ENCODE results near the gene BNC2.
"Not testable (repeated sequence)": the region's sequence is repeated elsewhere in the genome, so short reads cannot be mapped to it uniquely, and the experiment has no call there.

The BNC2 gene

GRCh38 chr9:16915126-16915831 is 44.8 kb upstream of the BNC2 start:
- Histone ChIP-seq H3K9me3 (ENCODE audit: low read length) (no peaks in the 10 kb centered on the region), H2AFZ (ENCODE audit: low read length) (no peak overlapping the region), H3K79me2 (ENCODE audit: insufficient read depth, low read length) (no peaks in the 10 kb centered on the region), H3K36me3 (ENCODE audit: insufficient read depth, low read length) (no peaks in the 10 kb centered on the region), H3K9me2 (ENCODE audit: low read depth, low read length) (no peaks in the 10 kb centered on the region), H3K27ac (ENCODE audit: low read depth, low read length, poor library complexity, severe bottlenecking) (no peak overlapping the region), H4K20me1 (ENCODE audit: insufficient read depth, low read length) (no peaks in the 10 kb centered on the region), H3K27me3 (ENCODE audit: insufficient read depth, low read length) (no peaks in the 10 kb centered on the region), H3K4me2 (ENCODE audit: low read length) (no peak overlapping the region), H3K9ac (ENCODE audit: low read length) (no peak overlapping the region), H3K4me1 (ENCODE audit: insufficient read depth, low read length, severe bottlenecking) (no peaks in the 10 kb centered on the region), H3K4me3 (ENCODE audit: low read depth, low read length, poor library complexity, severe bottlenecking) (no peak overlapping the region), H3F3A (ENCODE audit: insufficient read depth, low read length) (no peaks in the 10 kb centered on the region)
- TF ChIP-seq, protein P1, sequence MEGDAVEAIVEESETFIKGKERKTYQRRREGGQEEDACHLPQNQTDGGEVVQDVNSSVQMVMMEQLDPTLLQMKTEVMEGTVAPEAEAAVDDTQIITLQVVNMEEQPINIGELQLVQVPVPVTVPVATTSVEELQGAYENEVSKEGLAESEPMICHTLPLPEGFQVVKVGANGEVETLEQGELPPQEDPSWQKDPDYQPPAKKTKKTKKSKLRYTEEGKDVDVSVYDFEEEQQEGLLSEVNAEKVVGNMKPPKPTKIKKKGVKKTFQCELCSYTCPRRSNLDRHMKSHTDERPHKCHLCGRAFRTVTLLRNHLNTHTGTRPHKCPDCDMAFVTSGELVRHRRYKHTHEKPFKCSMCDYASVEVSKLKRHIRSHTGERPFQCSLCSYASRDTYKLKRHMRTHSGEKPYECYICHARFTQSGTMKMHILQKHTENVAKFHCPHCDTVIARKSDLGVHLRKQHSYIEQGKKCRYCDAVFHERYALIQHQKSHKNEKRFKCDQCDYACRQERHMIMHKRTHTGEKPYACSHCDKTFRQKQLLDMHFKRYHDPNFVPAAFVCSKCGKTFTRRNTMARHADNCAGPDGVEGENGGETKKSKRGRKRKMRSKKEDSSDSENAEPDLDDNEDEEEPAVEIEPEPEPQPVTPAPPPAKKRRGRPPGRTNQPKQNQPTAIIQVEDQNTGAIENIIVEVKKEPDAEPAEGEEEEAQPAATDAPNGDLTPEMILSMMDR (IDR thresholded peaks at IDR 0.05; ENCODE audit: low read length), result no peak
- no peak for TF ChIP-seq EZH2 (IDR thresholded peaks at IDR 0.05; ENCODE audit: borderline replicate concordance, low read length)

- no peak overlapping the region for H3K27ac ChIP-seq (ENCODE audit: low read depth, low read length, poor library complexity, severe bottlenecking)
- no peaks in the 10 kb centered on the region for H3K79me2 ChIP-seq (ENCODE audit: insufficient read depth, low read length)
- no peaks in the 10 kb centered on the region for H3K9me3 ChIP-seq (ENCODE audit: low read length)
- no peaks in the 10 kb centered on the region for H3K27me3 ChIP-seq (ENCODE audit: insufficient read depth, low read length)
- no peak overlapping the region for H3K4me3 ChIP-seq (ENCODE audit: low read depth, low read length, poor library complexity, severe bottlenecking)
- H4K20me1 ChIP-seq (ENCODE audit: insufficient read depth, low read length), result no peaks in the 10 kb centered on the region
- no peak overlapping the region for H3K4me2 ChIP-seq (ENCODE audit: low read length)
- H2AFZ ChIP-seq (ENCODE audit: low read length), result no peak overlapping the region
- H3K4me1 ChIP-seq (ENCODE audit: insufficient read depth, low read length, severe bottlenecking), result no peaks in the 10 kb centered on the region
- no peak for TF ChIP-seq EZH2 (IDR thresholded peaks at IDR 0.05; ENCODE audit: borderline replicate concordance, low read length)
- TF ChIP-seq, protein P1 (IDR thresholded peaks at IDR 0.05; ENCODE audit: low read length), result no peak
- H3K9ac ChIP-seq (ENCODE audit: low read length), result no peak overlapping the region
- no peaks in the 10 kb centered on the region for H3K36me3 ChIP-seq (ENCODE audit: insufficient read depth, low read length)
- no peaks in the 10 kb centered on the region for H3K9me2 ChIP-seq (ENCODE audit: low read depth, low read length)
- no peaks in the 10 kb centered on the region for H3F3A ChIP-seq (ENCODE audit: insufficient read depth, low read length)
Measured at GRCh38 chr9:16912197-16912596, 41.7 kb upstream of the BNC2 start.

GRCh38 chr9:16908206-16908605 is 37.7 kb upstream of the BNC2 start:
- not testable (repeated sequence) for H3F3A ChIP-seq (ENCODE audit: insufficient read depth, low read length); H4K20me1 ChIP-seq (ENCODE audit: insufficient read depth, low read length); H3K36me3 ChIP-seq (ENCODE audit: insufficient read depth, low read length); H3K27ac ChIP-seq (ENCODE audit: low read depth, low read length, poor library complexity, severe bottlenecking); H3K9me2 ChIP-seq (ENCODE audit: low read depth, low read length); H3K27me3 ChIP-seq (ENCODE audit: insufficient read depth, low read length); H3K4me1 ChIP-seq (ENCODE audit: insufficient read depth, low read length, severe bottlenecking); H3K79me2 ChIP-seq (ENCODE audit: insufficient read depth, low read length); H3K9me3 ChIP-seq (ENCODE audit: low read length); H3K4me3 ChIP-seq (ENCODE audit: low read depth, low read length, poor library complexity, severe bottlenecking); H3K9ac ChIP-seq (ENCODE audit: low read length); H3K4me2 ChIP-seq (ENCODE audit: low read length); H2AFZ ChIP-seq (ENCODE audit: low read length)

DNA sequence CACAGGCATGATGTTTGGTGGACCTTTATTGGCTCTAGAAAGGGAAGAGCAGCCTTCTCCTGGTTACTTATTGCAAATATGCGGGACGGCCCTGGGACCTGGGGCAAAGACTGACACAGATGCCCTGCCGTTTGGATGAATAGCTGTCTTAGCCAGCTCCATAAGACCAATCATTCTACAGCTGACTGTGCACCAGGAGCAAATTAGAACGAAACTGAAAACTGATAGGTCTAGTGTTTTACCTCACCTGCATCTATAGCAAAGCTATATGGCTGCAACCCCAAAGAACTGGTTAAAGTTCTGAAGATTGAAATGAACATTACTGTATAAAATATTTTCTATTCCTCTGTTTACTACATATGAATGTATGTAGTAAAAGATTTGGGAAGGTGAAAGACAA is 34.2 kb upstream of the BNC2 start:
- H3K36me3 ChIP-seq (ENCODE audit: insufficient read depth, low read length), result no peaks in the 10 kb centered on the region
- no peak overlapping the region for H3K4me3 ChIP-seq (ENCODE audit: low read depth, low read length, poor library complexity, severe bottlenecking)
- H3K4me2 ChIP-seq (ENCODE audit: low read length), result no peak overlapping the region
- H3K27ac ChIP-seq (ENCODE audit: low read depth, low read length, poor library complexity, severe bottlenecking), result no peak overlapping the region
- H3K9me2 ChIP-seq (ENCODE audit: low read depth, low read length), result no peaks in the 10 kb centered on the region
- H3K79me2 ChIP-seq (ENCODE audit: insufficient read depth, low read length), result no peaks in the 10 kb centered on the region
- no peak overlapping the region for H3K9ac ChIP-seq (ENCODE audit: low read length)
- no peaks in the 10 kb centered on the region for H3F3A ChIP-seq (ENCODE audit: insufficient read depth, low read length)
- TF ChIP-seq, protein P1 (IDR thresholded peaks at IDR 0.05; ENCODE audit: low read length), result no peak
- no peak for TF ChIP-seq EZH2 (IDR thresholded peaks at IDR 0.05; ENCODE audit: borderline replicate concordance, low read length)
- H4K20me1 ChIP-seq (ENCODE audit: insufficient read depth, low read length), result no peaks in the 10 kb centered on the region
- no peaks in the 10 kb centered on the region for H3K27me3 ChIP-seq (ENCODE audit: insufficient read depth, low read length)
- H2AFZ ChIP-seq (ENCODE audit: low read length), result no peak overlapping the region
- H3K4me1 ChIP-seq (ENCODE audit: insufficient read depth, low read length, severe bottlenecking), result no peaks in the 10 kb centered on the region
- H3K9me3 ChIP-seq (ENCODE audit: low read length), result no peaks in the 10 kb centered on the region
